Uterus (tissue), 4 donors: ENCODE measurements around the gene CECR2. TPM values are rescaled to one million over a fixed set of nuclear protein-coding genes. Genes with fewer than 3 reads are reported as not detected.

Source experiments
- DNase-seq, 2 donors: peaks; one replicate each; pipeline ENCODE4 v3.0.0-alpha.2; 2019 to 2020
- H3K27ac ChIP-seq, 2 donors: fragments of 200-600 bp; sonication (generic); 1 replicate in 1 of 2; 2 replicates in 1 of 2; pipeline ENCODE4 v1.5.1; 2016 to 2018
- H3K27me3 ChIP-seq, 2 donors: fragments of 200-600 bp; sonication (generic); one replicate each; pipeline ENCODE4 v1.5.1; 2018 to 2019; ENCODE audit warnings: control low read depth in 1 of 2
- H3K36me3 ChIP-seq, 2 donors: fragments of 200-600 bp; sonication (generic); one replicate each; pipeline ENCODE4 v1.5.1; 2019; ENCODE audit warnings: control low read depth in 1 of 2
- H3K4me1 ChIP-seq, 2 donors: fragments of 200-600 bp; sonication (generic); one replicate each; pipeline ENCODE4 v1.5.1; 2018 to 2019; ENCODE audit warnings: control low read depth in 1 of 2
- H3K4me3 ChIP-seq, 2 donors: fragments of 200-600 bp; sonication (generic); 1 replicate in 1 of 2; 2 replicates in 1 of 2; pipeline ENCODE4 v1.5.1; 2018 to 2019; ENCODE audit warnings: mild to moderate bottlenecking in 1 of 2
- H3K9me3 ChIP-seq, 2 donors: fragments of 200-600 bp; sonication (generic); one replicate each; pipeline ENCODE4 v1.5.1; 2019; ENCODE audit warnings: control low read depth in 1 of 2
- POLR2A ChIP-seq, 2 donors: fragments of 450-650 bp; IDR thresholded peaks; one replicate each; pipeline ENCODE4 v1.6.1; 2016; ENCODE audit warnings: antibody characterized with exemption in 2 of 2, mild to moderate bottlenecking in 1 of 2, moderate library complexity in 1 of 2
- intact Hi-C: fragments of 100-400 bp; cut with DNase I; formaldehyde crosslinking; loops from one replicate; pipeline ENCODE4 v1.15.1; 2023; ENCODE audit warnings: low total_unique reads
- total RNA-seq, 4 donors: library from RNA; depleted of rRNA in 3 of 4; stranded (reverse); fragments of >200 nt in 3 of 4; gene quantifications; one replicate each; pipeline versions ENCODE4 v1.1.0 to v1.2.4, GENCODE V29; 2014 to 2023
- TF ChIP-seq, protein P1 (sequence below), 4 experiments: fragments of 200-600 bp in 2 of 4; fragments of 450-650 bp in 2 of 4; sonication (generic) in 2 of 4; IDR thresholded peaks; one replicate each; pipeline ENCODE4 v1.5.1; 2016 to 2019; ENCODE audit warnings: antibody characterized with exemption in 4 of 4, mild to moderate bottlenecking in 2 of 4, moderate library complexity in 1 of 4
- donor health status: DM: yes; HTN: yes; CAD: no.

CECR2 gene
- total RNA-seq, 4 donors from 2014 or later = under 0.01 to 6.3 (median 3.8) TPM

- H3K9me3 ChIP-seq = no peaks in the 10 kb centered on the region
- H3K36me3 ChIP-seq = no peaks in the 10 kb centered on the region
- TF ChIP-seq, protein P1, sequence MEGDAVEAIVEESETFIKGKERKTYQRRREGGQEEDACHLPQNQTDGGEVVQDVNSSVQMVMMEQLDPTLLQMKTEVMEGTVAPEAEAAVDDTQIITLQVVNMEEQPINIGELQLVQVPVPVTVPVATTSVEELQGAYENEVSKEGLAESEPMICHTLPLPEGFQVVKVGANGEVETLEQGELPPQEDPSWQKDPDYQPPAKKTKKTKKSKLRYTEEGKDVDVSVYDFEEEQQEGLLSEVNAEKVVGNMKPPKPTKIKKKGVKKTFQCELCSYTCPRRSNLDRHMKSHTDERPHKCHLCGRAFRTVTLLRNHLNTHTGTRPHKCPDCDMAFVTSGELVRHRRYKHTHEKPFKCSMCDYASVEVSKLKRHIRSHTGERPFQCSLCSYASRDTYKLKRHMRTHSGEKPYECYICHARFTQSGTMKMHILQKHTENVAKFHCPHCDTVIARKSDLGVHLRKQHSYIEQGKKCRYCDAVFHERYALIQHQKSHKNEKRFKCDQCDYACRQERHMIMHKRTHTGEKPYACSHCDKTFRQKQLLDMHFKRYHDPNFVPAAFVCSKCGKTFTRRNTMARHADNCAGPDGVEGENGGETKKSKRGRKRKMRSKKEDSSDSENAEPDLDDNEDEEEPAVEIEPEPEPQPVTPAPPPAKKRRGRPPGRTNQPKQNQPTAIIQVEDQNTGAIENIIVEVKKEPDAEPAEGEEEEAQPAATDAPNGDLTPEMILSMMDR (IDR thresholded peaks at IDR 0.05) = no peak
- no peak for TF ChIP-seq POLR2A (IDR thresholded peaks at IDR 0.05)
- no peaks in the 10 kb centered on the region for H3K27me3 ChIP-seq
- no peak for DNase-seq
- H3K4me1 ChIP-seq = no peaks in the 10 kb centered on the region
- intact Hi-C loops = no loop called here
- no peak overlapping the region for H3K4me3 ChIP-seq
- no peak overlapping the region for H3K27ac ChIP-seq
Measured at GRCh38 chr22:17334059-17334458, 35.2 kb upstream of the CECR2 start.

DNA sequence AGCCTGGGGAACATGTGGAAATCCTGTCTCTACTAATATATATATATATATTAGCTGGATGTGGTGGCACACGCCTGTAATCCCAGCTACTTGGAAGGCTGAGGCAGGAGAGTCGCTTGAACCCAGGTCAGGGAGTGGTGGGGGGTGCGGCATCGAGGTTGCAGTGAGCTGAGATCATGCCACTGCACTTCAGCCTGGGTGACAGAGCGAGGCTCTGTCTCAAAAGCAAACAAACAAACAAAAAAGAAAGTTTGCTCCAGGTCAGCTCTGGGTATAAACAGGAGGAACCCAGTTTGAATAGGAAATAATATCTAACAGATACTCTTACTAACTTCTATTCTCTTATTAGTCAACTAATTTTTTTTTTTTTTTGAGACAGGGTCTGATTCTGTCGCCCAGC, 34.3 kb upstream of the CECR2 start:
- no peaks in the 10 kb centered on the region for H3K27me3 ChIP-seq
- H3K4me3 ChIP-seq = no peak overlapping the region
- H3K9me3 ChIP-seq = no peaks in the 10 kb centered on the region
- no peak for DNase-seq
- TF ChIP-seq POLR2A (IDR thresholded peaks at IDR 0.05) = no peak
- TF ChIP-seq, protein P1 (IDR thresholded peaks at IDR 0.05) = no peak
- H3K27ac ChIP-seq = no peak overlapping the region
- intact Hi-C loops = no loop called here
- no peaks in the 10 kb centered on the region for H3K4me1 ChIP-seq
- H3K36me3 ChIP-seq = no peaks in the 10 kb centered on the region

DNA sequence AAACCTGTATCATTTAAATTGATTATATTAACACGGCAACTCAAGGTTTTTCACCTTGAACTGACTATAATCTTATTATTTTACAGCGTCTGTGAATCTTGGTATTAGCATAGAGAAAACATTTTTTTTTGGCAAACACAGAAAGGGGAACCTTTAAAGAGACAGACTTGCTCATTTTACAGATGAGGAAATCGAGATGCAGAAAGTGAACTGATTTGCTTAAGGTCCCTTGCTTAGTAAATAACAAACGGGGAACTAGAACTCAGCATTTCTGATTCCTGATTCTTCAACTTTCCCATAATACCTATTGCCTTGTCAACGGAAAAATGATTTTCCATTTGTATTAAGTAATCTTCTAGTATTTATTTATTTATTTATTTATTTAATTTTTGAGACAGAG, 33.2 kb upstream of the CECR2 start:
- Histone ChIP-seq H3K36me3 (no peaks in the 10 kb centered on the region), H3K4me1 (no peaks in the 10 kb centered on the region), H3K9me3 (no peaks in the 10 kb centered on the region), H3K4me3 (no peak overlapping the region), H3K27me3 (no peaks in the 10 kb centered on the region), H3K27ac (no peak overlapping the region)
- TF ChIP-seq, protein P1 (IDR thresholded peaks at IDR 0.05) = no peak
- TF ChIP-seq POLR2A (IDR thresholded peaks at IDR 0.05) = no peak
- intact Hi-C loops = no loop called here
- no peak for DNase-seq

- no peaks in the 10 kb centered on the region for H3K9me3 ChIP-seq
- no peak overlapping the region for H3K4me3 ChIP-seq
- H3K27ac ChIP-seq = no peak overlapping the region
- no peak for DNase-seq
- no peaks in the 10 kb centered on the region for H3K27me3 ChIP-seq
- H3K36me3 ChIP-seq = no peaks in the 10 kb centered on the region
- no peaks in the 10 kb centered on the region for H3K4me1 ChIP-seq
- TF ChIP-seq, protein P1 (IDR thresholded peaks at IDR 0.05) = no peak
- TF ChIP-seq POLR2A (IDR thresholded peaks at IDR 0.05) = no peak
- intact Hi-C loops = no loop called here
Measured at GRCh38 chr22:17337639-17338038, 31.6 kb upstream of the CECR2 start.

- H3K36me3 ChIP-seq = no peaks in the 10 kb centered on the region
- no peak for TF ChIP-seq POLR2A (IDR thresholded peaks at IDR 0.05)
- TF ChIP-seq, protein P1 (IDR thresholded peaks at IDR 0.05) = no peak
- DNase-seq = no peak
Measured at GRCh38 chr22:17339095-17339693, 30.1 kb upstream of the CECR2 start.

More at GRCh38 chr22:17339095-17339693, 30.1 kb upstream of the CECR2 start:
- Histone ChIP-seq H3K4me3 (no peak overlapping the region), H3K27me3 (no peaks in the 10 kb centered on the region), H3K4me1 (no peaks in the 10 kb centered on the region), H3K9me3 (no peaks in the 10 kb centered on the region), H3K27ac (no peak overlapping the region)
- intact Hi-C loops = no loop called here
